PC-3 (cell line): ENCODE results near the gene DPEP2. TPM values are rescaled to one million over a fixed set of nuclear protein-coding genes. Genes with fewer than 3 reads are reported as not detected.

Experiments
- ATAC-seq: fragments of 200-7000 bp; cut with Tn5 transposase; 2 replicates; pipeline ENCODE4 v1.9.1; 2020; ENCODE audit warnings: mild to moderate bottlenecking, moderate library complexity
- BruUV-seq: library from RNA; stranded (reverse); fragments of 400-500 nt; replicated peaks from 2 replicates; lab custom pipeline; 2021; lab: Mats Ljungman, UMichigan
- CTCF ChIA-PET: fragments of 300-600 bp; sonication (Branson Sonifier 250); formaldehyde crosslinking; loops from one replicate; lab custom pipeline; 2022; ENCODE audit warnings: antibody characterized with exemption; lab: Charles Lee
- POLR2A ChIA-PET: fragments of 300-600 bp; sonication (Branson Sonifier 250); formaldehyde crosslinking; loops from one replicate; lab custom pipeline; 2022; ENCODE audit warnings: antibody characterized with exemption; ENCODE audit not compliant: unreplicated experiment; lab: Charles Lee
- DNase-seq: peaks from one replicate; pipeline ENCODE4 v3.0.0-alpha.2; 2015
- H2AFZ ChIP-seq: fragments of 300-600 bp; sonication (generic); 2 replicates; pipeline ENCODE4 v1.6.0; 2016; ENCODE audit warnings: antibody characterized with exemption, low read length
- H3F3A ChIP-seq: fragments of 300-600 bp; sonication (generic); one replicate; pipeline ENCODE4 v1.6.0; 2017; ENCODE audit warnings: antibody characterized with exemption, low read length, control low read depth, mild to moderate bottlenecking; ENCODE audit not compliant: unreplicated experiment
- H3K27ac ChIP-seq: fragments of 300-600 bp; sonication (generic); 2 replicates; pipeline ENCODE4 v1.5.1; 2016; ENCODE audit warnings: mild to moderate bottlenecking, low read length
- H3K27me3 ChIP-seq: fragments of 300-600 bp; sonication (generic); 2 replicates; pipeline ENCODE4 v1.6.1; 2016; ENCODE audit warnings: low read length, mixed read lengths
- H3K36me3 ChIP-seq: fragments of 300-600 bp; sonication (generic); 2 replicates; pipeline ENCODE4 v1.6.1; 2016; ENCODE audit warnings: low read depth, mixed run types, low read length, mixed read lengths
- H3K4me1 ChIP-seq: fragments of 300-600 bp; sonication (generic); 2 replicates; pipeline ENCODE4 v1.5.1; 2016; ENCODE audit warnings: low read length; ENCODE audit not compliant: insufficient read depth
- H3K4me2 ChIP-seq: fragments of 300-600 bp; sonication (generic); 2 replicates; pipeline ENCODE4 v1.6.0; 2016; ENCODE audit warnings: low read length
- H3K4me3 ChIP-seq: fragments of 300-600 bp; sonication (generic); 2 replicates; pipeline ENCODE4 v1.5.1; 2016; ENCODE audit warnings: mild to moderate bottlenecking, low read length, mixed read lengths
- H3K79me2 ChIP-seq: fragments of 300-600 bp; sonication (generic); 2 replicates; pipeline ENCODE4 v1.6.1; 2017; ENCODE audit warnings: low read length, mixed read lengths
- H3K9ac ChIP-seq: fragments of 300-600 bp; sonication (generic); 2 replicates; pipeline ENCODE4 v1.6.0; 2016; ENCODE audit warnings: mild to moderate bottlenecking, low read length
- H3K9me2 ChIP-seq: fragments of 300-600 bp; sonication (generic); replicated peaks from 2 replicates; pipeline ENCODE4 v1.6.1; 2016; ENCODE audit warnings: mixed run types, low read length, mixed read lengths
- H3K9me3 ChIP-seq: fragments of 300-600 bp; sonication (generic); 2 replicates; pipeline ENCODE4 v1.6.1; 2016; ENCODE audit warnings: low read length, mixed read lengths
- H4K20me1 ChIP-seq: fragments of 300-600 bp; sonication (generic); 2 replicates; pipeline ENCODE4 v1.6.1; 2016; ENCODE audit warnings: low read length, mixed read lengths
- EZH2 ChIP-seq: fragments of 300-600 bp; sonication (generic); IDR thresholded peaks from one replicate; pipeline ENCODE4 v1.6.1; 2017; ENCODE audit warnings: antibody characterized with exemption, mild to moderate bottlenecking, low read length; ENCODE audit not compliant: unreplicated experiment
- EZH2phosphoT487 ChIP-seq: fragments of 300-600 bp; sonication (generic); IDR thresholded peaks from 2 replicates; pipeline ENCODE4 v1.6.1; 2018; ENCODE audit warnings: mild to moderate bottlenecking, antibody characterized with exemption, low read length, borderline replicate concordance
- intact Hi-C: fragments of 100-400 bp; cut with micrococcal nuclease; formaldehyde crosslinking; loops from 2 replicates; pipeline ENCODE4 v1.9.0; 2023
- total RNA-seq: library from RNA; depleted of rRNA; stranded (reverse); fragments of >200 nt; gene quantifications from 2 replicates; pipeline ENCODE4 v1.2.3, GENCODE V29; 2014
- TF ChIP-seq, protein P1 (sequence below): fragments of 300-600 bp; sonication (generic); conservative IDR thresholded peaks from 2 replicates; pipeline ENCODE4 v1.5.1; 2017; ENCODE audit warnings: antibody characterized with exemption, low read depth, mild to moderate bottlenecking, low read length

DPEP2 gene
- total RNA-seq, 1 experiment from 2014 or later, result not detected

DNA sequence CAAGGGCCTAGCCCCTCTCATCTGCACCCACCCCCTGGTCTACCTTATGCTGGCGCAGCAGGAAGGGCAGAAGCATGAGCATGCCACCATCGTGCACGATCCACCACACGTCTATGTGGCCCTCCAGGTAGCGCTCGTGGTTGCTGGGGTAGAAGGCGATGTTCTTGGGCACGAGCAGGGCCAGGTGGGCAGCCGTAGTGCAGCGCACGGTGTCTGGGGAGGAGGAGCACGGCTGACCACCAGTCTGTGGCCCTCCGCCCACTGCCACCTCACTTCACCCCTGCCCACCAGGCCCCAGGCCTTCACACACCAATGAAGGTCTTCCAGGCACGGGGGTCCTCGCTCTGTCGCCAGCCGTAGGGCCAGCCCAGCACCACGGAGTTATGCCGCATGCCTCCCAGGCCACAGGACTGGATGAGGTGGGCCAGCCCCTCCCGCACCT is 53.1 kb downstream of the DPEP2 start:
- DNase-seq (no peak), ATAC-seq (no peak)
- Histone ChIP-seq H4K20me1 (no peaks in the 10 kb centered on the region), H3K4me2 (no peak overlapping the region), H3K4me1 (no peaks in the 10 kb centered on the region), H3K9me2 (no peaks in the 10 kb centered on the region), H3K36me3 (no peaks in the 10 kb centered on the region; the same call in 1 of the 2 replicates), H3F3A (no peaks in the 10 kb centered on the region), H3K9me3 (no peaks in the 10 kb centered on the region), H3K79me2 (no peaks in the 10 kb centered on the region), H3K27me3 (no peaks in the 10 kb centered on the region), H3K4me3 (no peak overlapping the region), H3K9ac (no peak overlapping the region), H2AFZ (no peak overlapping the region), H3K27ac (no peak overlapping the region)
- intact Hi-C loops, result no loop called here
- TF ChIP-seq EZH2 (no peak), EZH2phosphoT487 (no peak)
- TF ChIP-seq, protein P1, sequence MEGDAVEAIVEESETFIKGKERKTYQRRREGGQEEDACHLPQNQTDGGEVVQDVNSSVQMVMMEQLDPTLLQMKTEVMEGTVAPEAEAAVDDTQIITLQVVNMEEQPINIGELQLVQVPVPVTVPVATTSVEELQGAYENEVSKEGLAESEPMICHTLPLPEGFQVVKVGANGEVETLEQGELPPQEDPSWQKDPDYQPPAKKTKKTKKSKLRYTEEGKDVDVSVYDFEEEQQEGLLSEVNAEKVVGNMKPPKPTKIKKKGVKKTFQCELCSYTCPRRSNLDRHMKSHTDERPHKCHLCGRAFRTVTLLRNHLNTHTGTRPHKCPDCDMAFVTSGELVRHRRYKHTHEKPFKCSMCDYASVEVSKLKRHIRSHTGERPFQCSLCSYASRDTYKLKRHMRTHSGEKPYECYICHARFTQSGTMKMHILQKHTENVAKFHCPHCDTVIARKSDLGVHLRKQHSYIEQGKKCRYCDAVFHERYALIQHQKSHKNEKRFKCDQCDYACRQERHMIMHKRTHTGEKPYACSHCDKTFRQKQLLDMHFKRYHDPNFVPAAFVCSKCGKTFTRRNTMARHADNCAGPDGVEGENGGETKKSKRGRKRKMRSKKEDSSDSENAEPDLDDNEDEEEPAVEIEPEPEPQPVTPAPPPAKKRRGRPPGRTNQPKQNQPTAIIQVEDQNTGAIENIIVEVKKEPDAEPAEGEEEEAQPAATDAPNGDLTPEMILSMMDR, result no peak
- ChIA-PET POLR2A (no interaction called here), CTCF (no interaction called here)
- no TSS peak for BruUV-seq

DNA sequence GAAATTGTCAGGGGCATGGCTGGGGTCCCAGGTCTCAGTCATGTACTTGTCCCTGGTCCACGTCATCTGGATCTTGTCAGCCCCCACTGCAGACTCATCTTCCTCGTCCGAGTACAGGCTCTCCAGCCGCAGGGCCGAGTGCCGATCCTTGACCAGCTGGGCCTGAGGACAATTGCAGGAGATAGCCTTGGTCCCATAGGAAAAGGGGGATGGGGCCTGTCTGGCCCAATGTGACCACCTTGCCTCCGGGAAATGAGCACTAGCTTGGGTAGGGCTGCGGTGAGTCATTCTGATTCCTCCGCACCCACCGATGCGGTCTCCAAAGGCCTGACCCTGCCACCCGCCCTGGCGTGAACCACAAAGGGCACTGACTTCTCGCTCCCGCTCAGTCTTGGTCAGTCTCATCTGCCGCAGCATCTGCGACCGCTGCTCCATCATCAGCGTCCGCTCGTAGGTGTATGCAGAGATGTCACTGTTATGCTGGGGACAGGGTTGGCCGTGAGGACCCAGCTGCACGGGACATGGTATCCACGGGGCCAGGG is 53.8 kb downstream of the DPEP2 start:
- no peak for DNase-seq
- Histone ChIP-seq H3K4me2 (no peak overlapping the region), H3K9ac (no peak overlapping the region), H3K27me3 (no peaks in the 10 kb centered on the region), H3K79me2 (no peaks in the 10 kb centered on the region), H3K9me3 (no peaks in the 10 kb centered on the region), H3F3A (no peaks in the 10 kb centered on the region), H2AFZ (no peak overlapping the region), H3K4me3 (no peak overlapping the region), H3K36me3 (no peaks in the 10 kb centered on the region; the same call in 1 of the 2 replicates), H3K9me2 (no peaks in the 10 kb centered on the region), H3K27ac (no peak overlapping the region), H4K20me1 (no peaks in the 10 kb centered on the region), H3K4me1 (no peaks in the 10 kb centered on the region)
- no TSS peak for BruUV-seq
- TF ChIP-seq EZH2phosphoT487 (no peak), EZH2 (no peak)
- TF ChIP-seq, protein P1, result no peak
- ChIA-PET POLR2A (no interaction called here), CTCF (no interaction called here)
- intact Hi-C loops, result no loop called here
- ATAC-seq, result no peak

DNA sequence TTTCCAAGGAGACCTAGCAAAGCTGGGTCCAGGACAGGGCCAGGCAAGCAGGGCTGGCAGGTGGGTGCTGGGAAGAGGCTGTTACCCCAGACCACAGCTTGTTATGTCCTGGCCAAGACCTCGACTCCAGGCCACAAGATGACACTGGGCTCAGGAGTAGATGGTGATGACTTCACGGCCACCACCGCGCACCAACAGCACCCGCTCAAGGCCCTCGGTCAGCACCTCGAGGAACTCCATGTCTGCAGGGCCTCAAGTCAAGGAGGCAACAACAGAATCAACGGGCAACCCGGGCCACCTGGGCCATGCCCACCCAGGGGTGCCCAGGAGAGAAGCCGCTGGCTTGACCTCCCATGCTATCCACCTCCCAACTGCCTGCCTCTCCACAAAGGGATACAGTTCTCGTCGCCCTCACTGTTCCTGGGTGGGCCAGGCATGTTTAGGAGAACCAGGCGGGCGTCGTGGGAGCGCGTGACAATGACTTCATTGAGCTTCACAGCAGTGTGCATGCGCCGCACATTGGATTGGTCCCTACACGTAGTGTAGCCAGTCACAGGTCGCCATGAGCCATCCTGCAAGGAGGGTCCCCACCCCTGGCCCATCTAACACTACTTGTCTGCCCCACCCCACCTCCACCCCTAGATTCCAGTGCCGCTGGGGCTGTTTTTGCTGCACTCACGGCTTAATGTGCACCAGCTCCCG is 54.4 kb downstream of the DPEP2 start:
- no peaks in the 10 kb centered on the region for H3K9me3 ChIP-seq
- no peaks in the 10 kb centered on the region for H3K79me2 ChIP-seq
- no peak overlapping the region for H3K4me2 ChIP-seq
- no peak overlapping the region for H2AFZ ChIP-seq
- no peak overlapping the region for H3K27ac ChIP-seq
- ChIA-PET POLR2A (no interaction called here), CTCF (no interaction called here)
- intact Hi-C loops, result no loop called here
- DNase-seq, result no peak
- TSS peak; percentile 9 for BruUV-seq
- TF ChIP-seq EZH2phosphoT487, result no peak
- TF ChIP-seq EZH2, result no peak
- TF ChIP-seq, protein P1, result no peak
- H3K9ac ChIP-seq, result no peak overlapping the region
- no peak for ATAC-seq
- no peaks in the 10 kb centered on the region for H4K20me1 ChIP-seq
- no peaks in the 10 kb centered on the region for H3K9me2 ChIP-seq
- H3K36me3 ChIP-seq, result no peaks in the 10 kb centered on the region
- H3K4me1 ChIP-seq, result no peaks in the 10 kb centered on the region
- no peaks in the 10 kb centered on the region for H3F3A ChIP-seq
- H3K4me3 ChIP-seq, result no peak overlapping the region
- no peaks in the 10 kb centered on the region for H3K27me3 ChIP-seq
